Activated CD8-positive, alpha-beta memory T cell treated with anti-CD3 and anti-CD28 coated beads, Interleukin-2, amount 10 ng/mL, durations not matched to agents 7 days and 5 days (primary cell): ENCODE measurements around the gene SPOP. TPM values are rescaled to one million over a fixed set of nuclear protein-coding genes. Genes with fewer than 3 reads are reported as not detected.

Experiments used
- ATAC-seq: fragments of 150-1000 bp; cut with Tn5 transposase; one replicate; pipeline ENCODE4 v1.10.0; 2021; ENCODE audit warnings: moderate library complexity
- CTCF ChIA-PET: fragments of 350-600 bp; sonication (Branson Sonifier 250); formaldehyde crosslinking; loops from one replicate; lab custom pipeline; 2021; ENCODE audit warnings: antibody characterized with exemption; lab: Charles Lee
- DNase-seq: peaks from one replicate; pipeline ENCODE4 v3.0.0-alpha.2; 2020
- H3K27ac Mint-ChIP-seq: one replicate; pipeline ENCODE4 v1.8.0; 2021; ENCODE audit warnings: mild to moderate bottlenecking, mixed read lengths
- H3K27me3 Mint-ChIP-seq: one replicate; pipeline ENCODE4 v1.8.0; 2021; ENCODE audit warnings: mixed read lengths
- H3K36me3 Mint-ChIP-seq: one replicate; pipeline ENCODE4 v1.8.0; 2021; ENCODE audit warnings: mild to moderate bottlenecking, mixed read lengths
- H3K4me1 Mint-ChIP-seq: one replicate; pipeline ENCODE4 v1.8.0; 2021; ENCODE audit warnings: mixed read lengths
- H3K4me3 Mint-ChIP-seq: one replicate; pipeline ENCODE4 v1.8.0; 2021; ENCODE audit warnings: mild to moderate bottlenecking, moderate library complexity, mixed read lengths
- H3K9me3 Mint-ChIP-seq: one replicate; pipeline ENCODE4 v1.8.0; 2022; ENCODE audit warnings: low read depth, mixed read lengths
- total RNA-seq, 2 experiments: library from RNA; stranded (reverse); gene quantifications; one replicate each; pipeline ENCODE4 v1.2.3, GENCODE V29; 2021

The SPOP gene
- total RNA-seq, 2 experiments from 2014 or later: 49.7 to 51.5 TPM

DNA sequence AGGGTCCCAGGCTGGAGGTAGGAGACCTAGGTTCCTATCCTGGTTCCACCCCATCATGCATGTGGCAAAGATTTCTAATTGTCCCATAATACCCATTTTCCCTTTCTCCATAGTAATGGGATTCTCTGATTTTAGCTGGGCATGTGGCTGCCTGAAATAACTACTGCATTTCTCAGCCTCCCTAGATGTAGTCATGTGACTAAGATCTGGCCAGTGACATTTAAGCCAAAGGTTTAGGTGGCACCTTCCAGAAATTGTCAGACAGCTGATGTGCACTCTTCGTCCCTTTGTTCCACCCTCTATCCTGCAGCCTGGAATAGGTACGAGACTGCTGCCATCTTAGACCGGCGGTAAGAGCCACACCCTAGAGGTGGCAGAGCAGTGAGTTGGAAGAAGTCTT, 94.0 kb downstream of the SPOP start:
- Mint-ChIP-seq H3K27ac (no peak overlapping the region), H3K9me3 (no peaks in the 10 kb centered on the region), H3K4me3 (no peak overlapping the region), H3K4me1 (peaks cover 3% of the 10 kb centered on the region), H3K36me3 (no peaks in the 10 kb centered on the region), H3K27me3 (no peaks in the 10 kb centered on the region)
- CTCF ChIA-PET: interaction anchor here (0.9 kb wide), 1 partner anchor 13 kb away, joined by 3 read pairs; no protein-coding TSS in a partner anchor
- DNase-seq (no peak), ATAC-seq (no peak)

DNA sequence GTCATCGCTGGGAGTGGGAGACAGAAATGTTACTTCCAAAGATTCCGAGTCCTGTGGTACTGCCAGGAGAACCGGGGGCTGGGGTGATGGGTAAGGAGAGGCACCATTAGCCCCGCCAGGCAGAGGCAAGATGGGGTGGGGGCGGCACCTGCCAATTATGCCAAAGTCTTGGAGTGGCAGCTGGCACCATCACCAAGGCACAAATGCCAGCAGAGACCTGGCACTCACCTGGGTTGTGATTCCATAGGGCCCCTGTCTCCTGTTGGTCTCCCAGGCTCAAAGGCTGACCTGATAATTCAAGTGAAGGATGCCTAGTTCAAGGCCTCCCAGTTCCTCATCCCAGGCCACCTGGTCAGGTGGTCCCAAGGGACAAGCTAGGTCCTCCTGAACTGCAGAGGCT, 94.7 kb downstream of the SPOP start:
- Mint-ChIP-seq H3K9me3 (no peaks in the 10 kb centered on the region), H3K27ac (no peak overlapping the region), H3K4me3 (no peak overlapping the region), H3K27me3 (peaks cover under 1% of the 10 kb centered on the region), H3K36me3 (no peaks in the 10 kb centered on the region), H3K4me1 (peaks cover 3% of the 10 kb centered on the region)
- ATAC-seq (no peak), DNase-seq (no peak)
- CTCF ChIA-PET: interaction anchor here (0.9 kb wide), 1 partner anchor 13 kb away, joined by 3 read pairs; no protein-coding TSS in a partner anchor

DNA sequence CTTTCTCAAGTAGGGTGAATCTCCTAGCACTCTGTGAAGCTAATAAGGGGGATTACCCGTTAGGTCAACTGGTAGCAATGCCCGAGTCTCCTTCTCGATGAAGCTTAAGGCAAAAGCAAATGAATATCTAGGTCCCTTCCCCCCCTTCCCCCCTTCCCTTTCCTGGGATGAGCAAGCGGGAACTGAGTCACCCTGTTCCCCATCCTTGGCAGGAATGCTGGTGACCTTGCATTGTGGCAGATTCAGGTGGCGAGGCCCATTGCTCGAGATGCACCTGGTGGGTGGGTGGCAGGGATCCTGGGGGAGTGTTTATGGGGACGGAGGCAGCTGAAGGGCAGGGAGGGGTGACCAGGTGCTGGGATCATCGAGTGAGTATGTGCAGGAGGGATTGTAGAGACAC, 95.1 kb downstream of the SPOP start:
- no peaks in the 10 kb centered on the region for H3K9me3 Mint-ChIP-seq
- CTCF ChIA-PET: interaction anchor here (1.8 kb wide), 1 partner anchor 12 kb away, joined by 6 read pairs; no protein-coding TSS in a partner anchor
- no peak overlapping the region for H3K4me3 Mint-ChIP-seq
- no peak overlapping the region for H3K27ac Mint-ChIP-seq
- ATAC-seq (no peak), DNase-seq (no peak)
- no peaks in the 10 kb centered on the region for H3K36me3 Mint-ChIP-seq
- peaks cover 5% of the 10 kb centered on the region for H3K27me3 Mint-ChIP-seq
- peaks cover 3% of the 10 kb centered on the region for H3K4me1 Mint-ChIP-seq

DNA sequence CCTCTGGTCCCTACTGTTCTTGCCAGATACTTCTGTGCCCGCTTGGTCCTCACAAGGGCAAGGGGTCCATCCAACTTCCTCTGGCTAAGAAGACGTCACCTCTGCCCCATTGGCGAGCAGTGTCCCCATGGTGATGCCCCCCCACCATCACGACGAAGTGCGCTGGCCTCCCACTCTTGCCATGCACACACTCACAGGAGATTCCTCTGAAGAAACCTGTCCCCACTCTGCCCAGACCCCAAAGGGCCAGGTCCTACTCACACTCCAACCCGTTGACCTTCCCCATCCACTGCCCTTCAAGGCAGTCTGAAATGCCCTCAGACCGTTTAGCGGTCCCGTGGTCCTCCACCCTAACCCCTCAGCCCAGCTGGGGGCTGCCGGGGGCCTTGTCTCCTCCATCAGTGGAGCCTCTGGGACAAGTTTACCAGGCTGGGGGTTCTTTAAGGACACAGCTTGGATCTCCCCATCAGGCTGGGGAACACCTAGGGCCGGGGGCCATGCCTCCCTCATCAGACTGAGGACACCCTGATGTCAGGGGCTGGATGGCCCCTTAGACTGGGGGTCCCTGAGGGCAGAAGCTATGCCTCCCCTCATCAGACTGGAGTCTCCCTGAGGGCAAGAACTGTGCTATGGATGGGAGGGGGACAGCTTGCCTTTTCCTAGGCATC, 95.7 kb downstream of the SPOP start:
- Mint-ChIP-seq H3K9me3 (no peaks in the 10 kb centered on the region), H3K27ac (no peak overlapping the region), H3K27me3 (peaks cover 11% of the 10 kb centered on the region), H3K36me3 (no peaks in the 10 kb centered on the region), H3K4me1 (peaks cover 2% of the 10 kb centered on the region), H3K4me3 (no peak overlapping the region)
- DNase-seq (no peak), ATAC-seq (no peak)
- CTCF ChIA-PET: interaction anchor here (1.8 kb wide), 1 partner anchor 11 kb away, joined by 6 read pairs; no protein-coding TSS in a partner anchor

DNA sequence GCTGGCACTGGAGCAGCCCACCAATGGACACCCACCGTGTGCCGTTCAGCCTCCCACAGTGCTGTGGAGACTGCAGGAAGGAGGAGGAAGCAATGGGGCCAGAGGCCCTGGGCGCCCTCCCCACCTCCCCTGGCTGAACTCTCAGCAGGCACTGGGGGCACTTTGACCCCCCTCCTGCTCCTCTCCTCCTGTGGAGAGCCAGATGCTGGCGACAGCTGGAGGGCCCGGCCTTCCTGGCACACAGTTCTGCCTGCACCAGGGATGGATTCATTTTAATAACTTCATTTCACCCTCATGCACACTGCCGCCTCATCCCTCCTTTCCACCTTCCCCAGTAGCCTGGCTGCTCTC, 96.3 kb downstream of the SPOP start:
- no peaks in the 10 kb centered on the region for H3K36me3 Mint-ChIP-seq
- no peak for DNase-seq
- no peak overlapping the region for H3K27ac Mint-ChIP-seq
- CTCF ChIA-PET: interaction anchor here (1.3 to 1.8 kb wide), 2 partner anchors 11 to 25 kb away, joined by 4 to 6 read pairs; no protein-coding TSS in a partner anchor
- no peak for ATAC-seq
- peaks cover 16% of the 10 kb centered on the region for H3K27me3 Mint-ChIP-seq
- peaks cover 6% of the 10 kb centered on the region for H3K4me1 Mint-ChIP-seq
- H3K4me3 Mint-ChIP-seq: no peak overlapping the region
- no peaks in the 10 kb centered on the region for H3K9me3 Mint-ChIP-seq

DNA sequence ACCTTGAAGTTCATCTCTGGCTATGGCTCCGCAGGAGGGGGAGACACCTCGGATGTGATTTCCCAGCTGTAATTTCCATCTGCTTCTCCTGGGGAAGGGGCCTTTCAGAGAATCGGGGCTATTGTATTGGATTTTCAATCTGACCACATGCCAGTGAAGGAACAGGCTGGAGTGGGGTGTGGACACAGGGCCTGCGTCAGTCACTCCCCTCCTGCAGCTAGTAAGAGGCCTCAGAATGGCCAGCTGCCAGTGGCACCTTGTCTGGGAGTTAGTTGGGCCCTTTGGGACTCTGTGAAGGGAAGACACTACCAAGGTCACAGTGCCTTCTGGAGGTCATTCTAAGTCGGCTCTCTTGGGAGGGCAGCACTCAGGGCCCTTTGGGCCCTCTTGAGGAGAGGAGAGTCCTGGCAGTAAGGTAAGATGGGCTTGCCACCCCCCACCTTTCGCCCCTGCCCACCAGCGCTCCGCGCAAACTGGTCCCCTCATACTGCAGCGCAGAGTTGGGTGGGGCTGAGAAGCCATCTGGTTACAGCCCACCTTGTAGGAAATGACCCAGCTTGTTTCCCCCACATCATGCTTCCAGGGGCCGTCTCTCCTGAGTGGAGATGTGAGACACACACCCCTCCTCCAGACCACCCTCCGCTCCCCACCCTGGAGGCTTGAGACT, 96.8 kb downstream of the SPOP start:
- Mint-ChIP-seq H3K27me3 (peaks cover 19% of the 10 kb centered on the region), H3K9me3 (no peaks in the 10 kb centered on the region), H3K27ac (no peak overlapping the region), H3K36me3 (no peaks in the 10 kb centered on the region), H3K4me1 (peaks cover 6% of the 10 kb centered on the region), H3K4me3 (no peak overlapping the region)
- DNase-seq (no peak), ATAC-seq (no peak)
- CTCF ChIA-PET: interaction anchor here (1.3 to 1.8 kb wide), 2 partner anchors 10 to 25 kb away, joined by 4 to 6 read pairs; no protein-coding TSS in a partner anchor

DNA sequence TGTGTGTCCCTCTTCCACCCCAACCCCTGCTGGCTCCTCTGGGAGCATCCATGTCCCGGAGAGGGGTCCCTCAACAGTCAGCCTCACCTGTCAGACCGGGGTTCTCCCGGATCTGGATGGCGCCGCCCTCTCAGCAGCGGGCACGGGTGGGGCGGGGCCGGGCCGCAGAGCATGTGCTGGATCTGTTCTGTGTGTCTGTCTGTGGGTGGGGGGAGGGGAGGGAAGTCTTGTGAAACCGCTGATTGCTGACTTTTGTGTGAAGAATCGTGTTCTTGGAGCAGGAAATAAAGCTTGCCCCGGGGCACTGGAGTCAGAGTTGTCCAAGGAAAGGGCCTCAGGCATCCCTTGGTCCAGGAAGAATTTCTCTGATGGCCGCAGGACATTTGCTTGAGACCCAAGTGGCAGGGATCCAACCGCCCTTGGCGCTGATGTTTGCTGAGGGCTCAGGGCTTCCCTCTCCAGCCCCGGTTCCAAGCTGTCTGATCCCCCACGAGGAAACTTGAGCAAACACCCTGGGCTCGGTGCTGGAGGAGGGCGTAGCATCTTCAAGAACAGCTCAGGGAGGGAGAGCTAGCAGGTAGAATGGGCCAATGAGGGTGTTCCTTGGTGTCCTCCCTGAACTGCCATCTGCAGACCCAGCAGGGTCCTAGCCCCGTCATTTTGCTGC, 97.7 kb downstream of the SPOP start:
- CTCF ChIA-PET: interaction anchor here (0.6 to 2.2 kb wide), 3 partner anchors 10 to 43 kb away, joined by 3 to 6 read pairs (median 5); no protein-coding TSS in a partner anchor
- peaks cover 7% of the 10 kb centered on the region for H3K4me1 Mint-ChIP-seq
- peaks cover 23% of the 10 kb centered on the region for H3K27me3 Mint-ChIP-seq
- H3K4me3 Mint-ChIP-seq: no peak overlapping the region
- ATAC-seq: no peak
- no peaks in the 10 kb centered on the region for H3K9me3 Mint-ChIP-seq
- no peak for DNase-seq
- no peaks in the 10 kb centered on the region for H3K36me3 Mint-ChIP-seq
- no peak overlapping the region for H3K27ac Mint-ChIP-seq

DNA sequence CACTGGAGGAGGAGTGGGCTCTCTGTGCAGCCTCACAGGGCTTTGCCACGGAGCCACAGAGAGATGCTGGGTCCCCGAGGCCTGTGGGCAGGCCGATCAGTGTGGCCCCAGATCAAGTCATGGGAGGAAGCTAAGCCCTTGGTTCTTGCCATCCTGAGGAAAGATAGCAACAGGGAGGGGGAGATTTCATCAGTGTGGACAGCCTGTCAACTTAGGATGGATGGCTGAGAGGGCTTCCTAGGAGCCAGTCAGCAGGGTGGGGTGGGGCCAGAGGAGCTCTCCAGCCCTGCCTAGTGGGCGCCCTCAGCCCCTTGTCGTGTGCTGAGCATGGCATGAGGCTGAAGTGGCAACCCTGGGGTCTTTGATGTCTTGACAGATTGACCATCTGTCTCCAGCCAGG, 98.4 kb downstream of the SPOP start:
- Mint-ChIP-seq H3K27me3 (peaks cover 27% of the 10 kb centered on the region), H3K27ac (no peak overlapping the region), H3K9me3 (no peaks in the 10 kb centered on the region), H3K4me3 (no peak overlapping the region), H3K4me1 (peaks cover 9% of the 10 kb centered on the region), H3K36me3 (no peaks in the 10 kb centered on the region)
- DNase-seq: no peak
- no peak for ATAC-seq
- CTCF ChIA-PET: interaction anchor here (1.5 to 2.2 kb wide), 2 partner anchors 9 to 22 kb away, joined by 5 to 6 read pairs; no protein-coding TSS in a partner anchor

DNA sequence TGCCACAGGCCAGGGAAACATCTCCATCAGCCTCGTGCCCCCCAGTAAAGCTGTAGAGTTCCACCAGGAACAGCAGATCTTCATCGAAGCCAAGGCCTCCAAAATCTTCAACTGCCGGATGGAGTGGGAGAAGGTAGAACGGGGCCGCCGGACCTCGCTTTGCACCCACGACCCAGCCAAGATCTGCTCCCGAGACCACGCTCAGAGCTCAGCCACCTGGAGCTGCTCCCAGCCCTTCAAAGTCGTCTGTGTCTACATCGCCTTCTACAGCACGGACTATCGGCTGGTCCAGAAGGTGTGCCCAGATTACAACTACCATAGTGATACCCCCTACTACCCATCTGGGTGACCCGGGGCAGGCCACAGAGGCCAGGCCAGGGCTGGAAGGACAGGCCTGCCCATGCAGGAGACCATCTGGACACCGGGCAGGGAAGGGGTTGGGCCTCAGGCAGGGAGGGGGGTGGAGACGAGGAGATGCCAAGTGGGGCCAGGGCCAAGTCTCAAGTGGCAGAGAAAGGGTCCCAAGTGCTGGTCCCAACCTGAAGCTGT, 98.9 kb downstream of the SPOP start:
- ATAC-seq (no peak), DNase-seq (no peak)
- no peak overlapping the region for H3K27ac Mint-ChIP-seq
- H3K4me3 Mint-ChIP-seq: no peak overlapping the region
- CTCF ChIA-PET: interaction anchor here (0.7 to 2.2 kb wide), 3 partner anchors 9 to 418 kb away, joined by 3 to 6 read pairs (median 5); no protein-coding TSS in a partner anchor
- H3K9me3 Mint-ChIP-seq: no peaks in the 10 kb centered on the region
- H3K4me1 Mint-ChIP-seq: peaks cover 9% of the 10 kb centered on the region
- no peaks in the 10 kb centered on the region for H3K36me3 Mint-ChIP-seq
- peaks cover 32% of the 10 kb centered on the region for H3K27me3 Mint-ChIP-seq

DNA sequence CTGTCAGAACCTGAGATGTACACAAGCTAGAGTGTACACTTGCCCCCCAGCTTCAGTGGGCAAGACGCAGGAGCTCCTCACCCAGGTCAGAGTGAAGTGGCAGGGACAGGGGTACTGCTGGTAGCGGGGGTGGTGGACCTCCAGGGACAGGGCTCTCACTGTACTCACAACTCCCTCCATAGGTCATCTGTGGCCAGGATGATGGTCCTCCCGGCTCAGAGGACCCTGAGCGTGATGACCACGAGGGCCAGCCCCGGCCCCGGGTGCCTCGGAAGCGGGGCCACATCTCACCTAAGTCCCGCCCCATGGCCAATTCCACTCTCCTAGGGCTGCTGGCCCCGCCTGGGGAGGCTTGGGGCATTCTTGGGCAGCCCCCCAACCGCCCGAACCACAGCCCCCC, 99.5 kb downstream of the SPOP start:
- H3K27ac Mint-ChIP-seq: no peak overlapping the region
- no peaks in the 10 kb centered on the region for H3K9me3 Mint-ChIP-seq
- peaks cover 9% of the 10 kb centered on the region for H3K4me1 Mint-ChIP-seq
- CTCF ChIA-PET: interaction anchor here (0.7 to 2.2 kb wide), 5 partner anchors 8 to 419 kb away, joined by 3 to 6 read pairs (median 3); no protein-coding TSS in a partner anchor
- peaks cover 38% of the 10 kb centered on the region for H3K27me3 Mint-ChIP-seq
- ATAC-seq: no peak
- no peak overlapping the region for H3K4me3 Mint-ChIP-seq
- H3K36me3 Mint-ChIP-seq: no peaks in the 10 kb centered on the region
- no peak for DNase-seq

DNA sequence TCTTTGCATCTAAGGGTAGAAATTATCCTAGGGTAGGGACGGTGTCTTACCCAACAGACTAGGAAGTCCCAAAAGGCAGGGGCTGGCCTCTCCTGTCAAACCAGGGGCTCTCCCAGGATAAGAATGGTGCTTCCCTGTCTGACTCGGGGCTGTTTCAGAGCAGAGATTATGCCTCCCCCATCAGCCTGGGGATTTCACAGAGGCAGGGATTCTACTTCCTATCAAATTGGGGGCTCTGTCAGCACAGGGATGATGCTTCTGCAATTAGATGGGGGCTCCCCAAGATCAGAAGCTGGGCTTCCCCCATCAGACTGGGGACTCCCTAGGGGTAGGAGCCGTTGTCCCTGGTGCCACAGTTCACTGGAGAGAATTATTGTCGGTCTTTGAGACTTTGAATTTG, 99.9 kb downstream of the SPOP start:
- CTCF ChIA-PET: interaction anchor here (0.7 to 2.2 kb wide), 4 partner anchors 8 to 419 kb away, joined by 3 to 6 read pairs (median 3); no protein-coding TSS in a partner anchor
- no peak overlapping the region for H3K4me3 Mint-ChIP-seq
- DNase-seq: no peak
- ATAC-seq: no peak
- no peaks in the 10 kb centered on the region for H3K9me3 Mint-ChIP-seq
- H3K36me3 Mint-ChIP-seq: no peaks in the 10 kb centered on the region
- H3K4me1 Mint-ChIP-seq: peaks cover 9% of the 10 kb centered on the region
- H3K27ac Mint-ChIP-seq: no peak overlapping the region
- H3K27me3 Mint-ChIP-seq: peaks cover 43% of the 10 kb centered on the region

DNA sequence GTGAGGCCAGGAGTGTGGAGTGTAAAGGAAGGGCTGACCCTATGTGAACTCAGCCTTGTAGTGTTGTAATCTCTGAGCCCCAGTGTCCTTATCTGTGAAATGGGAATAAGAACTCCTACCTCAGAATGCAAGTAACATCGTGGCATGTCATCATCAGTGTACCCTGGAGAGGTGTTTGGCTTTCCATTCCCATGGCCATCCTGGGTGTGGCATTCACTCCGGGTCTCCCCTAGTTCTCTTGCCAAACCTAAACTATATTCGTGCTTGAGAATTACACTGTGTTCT, 100.3 kb downstream of the SPOP start:
- ATAC-seq (no peak), DNase-seq (no peak)
- peaks cover 9% of the 10 kb centered on the region for H3K4me1 Mint-ChIP-seq
- H3K36me3 Mint-ChIP-seq: no peaks in the 10 kb centered on the region
- CTCF ChIA-PET: interaction anchor here (1.0 to 14.5 kb wide), 2 partner anchors 9 to 122 kb away, joined by 3 to 734 read pairs; partner anchors contain the start of gene SLC35B1
- no peak overlapping the region for H3K27ac Mint-ChIP-seq
- no peak overlapping the region for H3K4me3 Mint-ChIP-seq
- H3K9me3 Mint-ChIP-seq: no peaks in the 10 kb centered on the region
- peaks cover 46% of the 10 kb centered on the region for H3K27me3 Mint-ChIP-seq
